Activated CD4-positive, alpha-beta T cell treated with anti-CD3 and anti-CD28 coated beads, Interleukin-2, Interleukin-6, amounts not matched to agents 100 ng/mL and 50 ng/mL, durations not matched to agents 16 hours and 8 hours (primary cell): ENCODE results near the gene CFAP161.

ENCODE experiments used
- DNase-seq: peaks from one replicate; pipeline ENCODE4 v3.0.0-alpha.2; 2020

The CFAP161 gene

GRCh38 chr15:81133782-81134461 is at the start of gene CFAP161:
Gene CFAP161, plus strand, starts transcription at chr15:81134270. Its CDS starts 60 bp downstream, at chr15:81134330.
- peak; percentile 39 for DNase-seq

- no peak for DNase-seq
These were observed 49.4 kb upstream of the CFAP161 start for GRCh38 chr15:81084716-81085115.

- no peak for DNase-seq
These were observed 48.9 kb upstream of the CFAP161 start for GRCh38 chr15:81085213-81085612.

- DNase-seq: no peak
These were observed 48.2 kb upstream of the CFAP161 start for GRCh38 chr15:81085898-81086297.

- no peak for DNase-seq
These were observed 47.0 kb upstream of the CFAP161 start for GRCh38 chr15:81087066-81087465.

- no peak for DNase-seq
These were observed 46.4 kb upstream of the CFAP161 start for GRCh38 chr15:81087694-81088093.

- no peak for DNase-seq
These were observed 45.5 kb upstream of the CFAP161 start for GRCh38 chr15:81088470-81089013.

- DNase-seq: no peak
These were observed 42.0 kb upstream of the CFAP161 start for GRCh38 chr15:81091889-81092558.

- no peak for DNase-seq
These were observed 41.5 kb upstream of the CFAP161 start for GRCh38 chr15:81092559-81092902.

GRCh38 chr15:81093961-81094360 is 40.1 kb upstream of the CFAP161 start:
- no peak for DNase-seq

- no peak for DNase-seq
These were observed 38.2 kb upstream of the CFAP161 start for GRCh38 chr15:81095690-81096365.

- no peak for DNase-seq
These were observed 37.7 kb upstream of the CFAP161 start for GRCh38 chr15:81096398-81096797.

GRCh38 chr15:81097116-81097889 is 36.8 kb upstream of the CFAP161 start:
- no peak for DNase-seq

GRCh38 chr15:81097890-81098280 is 36.2 kb upstream of the CFAP161 start:
- no peak for DNase-seq

- no peak for DNase-seq
These were observed 35.7 kb upstream of the CFAP161 start for GRCh38 chr15:81098349-81098748.

GRCh38 chr15:81098861-81099651 is 35.0 kb upstream of the CFAP161 start:
- DNase-seq: no peak

GRCh38 chr15:81101894-81102815 is 31.9 kb upstream of the CFAP161 start:
- DNase-seq: no peak

GRCh38 chr15:81103857-81104256 is 30.2 kb upstream of the CFAP161 start:
- no peak for DNase-seq

- no peak for DNase-seq
These were observed 28.5 kb upstream of the CFAP161 start for GRCh38 chr15:81105545-81105944.

- DNase-seq: peak; percentile 67
These were observed 27.5 kb upstream of the CFAP161 start for GRCh38 chr15:81106560-81106959.

- DNase-seq: no peak
These were observed 26.2 kb upstream of the CFAP161 start for GRCh38 chr15:81107889-81108288.
